CD14-positive monocyte (primary cell): ENCODE results near the gene NBAS. TPM values are rescaled to one million over a fixed set of nuclear protein-coding genes. Genes with fewer than 3 reads are reported as not detected.
A peak's percentile ranks its signal among the peaks of the same experiment; 100 is the strongest.

Experiments used
- DNase-seq, 3 donors: peaks; one replicate each; pipeline ENCODE4 v3.0.0-alpha.2; 2011 to 2022
- H2AFZ ChIP-seq: 2 replicates; pipeline ENCODE4 v1.6.0; 2012; ENCODE audit warnings: mild to moderate bottlenecking, low read depth, low read length, inconsistent platforms; ENCODE audit not compliant: insufficient read depth, poor library complexity, severe bottlenecking
- H3K27ac ChIP-seq, 2 donors: 1 replicate in 1 of 2; 2 replicates in 1 of 2; pipeline ENCODE4 v1.5.1; 2012 to 2013; ENCODE audit warnings: low read length in 2 of 2, control low read depth in 1 of 2, inconsistent platforms in 1 of 2, low read depth in 1 of 2, mild to moderate bottlenecking in 1 of 2
- H3K27me3 ChIP-seq, 2 donors: one replicate each; pipeline versions ENCODE4 v1.6.0 to v1.6.1; 2011 to 2013; ENCODE audit warnings: low read length in 2 of 2; ENCODE audit not compliant: control insufficient read depth in 2 of 2, insufficient read depth in 2 of 2
- H3K36me3 ChIP-seq, 2 donors: replicated peaks in 1 of 2; 1 replicate in 1 of 2; 2 replicates in 1 of 2; pipeline versions ENCODE4 v1.5.1 to v1.6.1; 2012 to 2013; ENCODE audit warnings: low read length in 2 of 2, control low read depth in 1 of 2, inconsistent platforms in 1 of 2, mild to moderate bottlenecking in 1 of 2; ENCODE audit not compliant: insufficient read depth in 2 of 2, control insufficient read depth in 1 of 2
- H3K4me1 ChIP-seq, 2 donors: 1 replicate in 1 of 2; 2 replicates in 1 of 2; pipeline versions ENCODE4 v1.5.1 to v1.6.1; 2012 to 2013; ENCODE audit warnings: low read length in 2 of 2, control low read depth in 1 of 2, inconsistent platforms in 1 of 2, mild to moderate bottlenecking in 1 of 2, moderate library complexity in 1 of 2; ENCODE audit not compliant: insufficient read depth in 2 of 2, control insufficient read depth in 1 of 2
- H3K4me2 ChIP-seq: replicated peaks from 2 replicates; pipeline ENCODE3; 2012; ENCODE audit warnings: low read length, moderate library complexity, mild to moderate bottlenecking; ENCODE audit not compliant: poor library complexity, severe bottlenecking; ENCODE audit errors: extremely low read depth
- H3K4me3 ChIP-seq, 3 experiments: fragments of 200-600 bp in 1 of 3; sonication (generic) in 1 of 3; replicated peaks in 1 of 3; 1 replicate in 2 of 3; 2 replicates in 1 of 3; pipeline ENCODE4 v1.5.1; 2011 to 2013; ENCODE audit warnings: low read length in 3 of 3, mild to moderate bottlenecking in 3 of 3, control low read depth in 2 of 3, low read depth in 2 of 3, inconsistent platforms in 1 of 3, moderate library complexity in 1 of 3
- H3K79me2 ChIP-seq: 2 replicates; pipeline ENCODE4 v1.6.0; 2012; ENCODE audit warnings: mild to moderate bottlenecking, control low read depth, inconsistent platforms, low read length, moderate library complexity; ENCODE audit not compliant: insufficient read depth
- H3K9ac ChIP-seq: 2 replicates; pipeline ENCODE4 v1.6.0; 2017; ENCODE audit warnings: low read length, mild to moderate bottlenecking; ENCODE audit not compliant: insufficient read depth, poor library complexity, severe bottlenecking
- H3K9me3 ChIP-seq, 2 donors: replicated peaks in 1 of 2; 1 replicate in 1 of 2; 2 replicates in 1 of 2; pipeline versions ENCODE4 v1.5.1 to v1.6.1; 2012 to 2013; ENCODE audit warnings: low read length in 2 of 2, control low read depth in 1 of 2; ENCODE audit not compliant: control insufficient read depth in 1 of 2, insufficient read depth in 1 of 2
- H4K20me1 ChIP-seq: 2 replicates; pipeline ENCODE4 v1.6.0; 2012; ENCODE audit warnings: mild to moderate bottlenecking, low read length, control low read depth, moderate library complexity; ENCODE audit not compliant: insufficient read depth
- H3K27ac Mint-ChIP-seq, 7 donors: one replicate each; pipeline ENCODE4 v1.8.0; 2020; ENCODE audit warnings: mild to moderate bottlenecking in 7 of 7, mixed read lengths in 7 of 7, moderate library complexity in 6 of 7, inconsistent platforms in 2 of 7
- H3K27me3 Mint-ChIP-seq, 3 donors: one replicate each; pipeline ENCODE4 v1.8.0; 2021 to 2022; ENCODE audit warnings: low read depth in 3 of 3, mild to moderate bottlenecking in 3 of 3, mixed read lengths in 3 of 3, moderate library complexity in 3 of 3, inconsistent platforms in 1 of 3
- H3K36me3 Mint-ChIP-seq, 2 donors: one replicate each; pipeline ENCODE4 v1.8.0; 2020; ENCODE audit warnings: mixed read lengths in 2 of 2, inconsistent platforms in 1 of 2, mild to moderate bottlenecking in 1 of 2
- H3K4me1 Mint-ChIP-seq: one replicate; pipeline ENCODE4 v1.8.0; 2020; ENCODE audit warnings: mild to moderate bottlenecking, mixed read lengths
- H3K4me3 Mint-ChIP-seq, 2 donors: one replicate each; pipeline ENCODE4 v1.8.0; 2020; ENCODE audit warnings: mild to moderate bottlenecking in 2 of 2, mixed read lengths in 2 of 2, moderate library complexity in 1 of 2
- H3K9me3 Mint-ChIP-seq, 7 donors: one replicate each; pipeline ENCODE4 v1.8.0; 2020 to 2022; ENCODE audit warnings: mixed read lengths in 7 of 7, mild to moderate bottlenecking in 6 of 7, moderate library complexity in 6 of 7, inconsistent platforms in 2 of 7
- CTCF ChIP-seq: fragments of 200-600 bp; IDR thresholded peaks from one replicate; pipeline ENCODE4 v1.8.0; 2022; ENCODE audit warnings: antibody characterized with exemption, mild to moderate bottlenecking
- WGBS: methylation state at CpG from one replicate; pipeline ENCODE4 v1.1.5; 2013; ENCODE audit warnings: missing lambda C conversion rate; ENCODE audit not compliant: insufficient coverage; 5-methylcytosine and 5-hydroxymethylcytosine counted together
- intact Hi-C, 2 donors: fragments of 100-400 bp; cut with micrococcal nuclease; formaldehyde crosslinking; loops; one replicate each; pipeline versions ENCODE4 v1.15.0 to v1.15.1; 2023
- polyA plus RNA-seq, 3 donors: library from polyadenylated mRNA; depleted of rRNA in 1 of 3; unstranded in 2 of 3; stranded (reverse) in 1 of 3; fragments of 300-500 nt in 2 of 3; fragments of >200 nt in 1 of 3; fragmentation: Illumina TruSeq in 2 of 3; gene quantifications; 1 replicate in 2 of 3; 2 replicates in 1 of 3; pipeline ENCODE4 v1.2.3, GENCODE V29; 2012 to 2021

The NBAS gene
- polyA plus RNA-seq, 3 donors = 8.9 to 10.9 (median 8.9) TPM

DNA sequence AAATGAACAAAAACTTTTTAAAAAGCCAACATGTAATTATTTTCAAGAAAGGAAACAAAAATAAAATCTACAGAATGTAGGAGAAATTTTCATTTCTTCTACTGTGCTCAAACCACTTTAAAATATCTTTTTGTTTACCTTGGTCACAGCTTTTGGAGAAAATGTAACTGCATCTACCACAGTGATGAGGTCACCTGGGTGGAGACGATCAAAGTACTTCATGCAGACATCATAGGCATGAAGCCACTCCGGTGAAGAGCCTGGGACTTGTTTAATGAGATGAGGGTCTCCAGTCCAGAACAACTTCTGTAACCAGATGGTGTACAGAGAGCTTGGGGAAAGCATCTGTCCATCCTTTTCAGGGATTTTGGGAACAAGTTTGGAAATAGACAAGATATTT, 285.8 kb downstream of the NBAS start:
- H3K9ac ChIP-seq = no peak overlapping the region
- DNase-seq = no peak
- no peak overlapping the region for H3K4me3 Mint-ChIP-seq
- H3K9me3 Mint-ChIP-seq = no peaks in the 10 kb centered on the region
- peaks cover 8 to 50% of the 10 kb centered on the region in 2 donors for H3K36me3 ChIP-seq
- TF ChIP-seq CTCF = no peak
- H3K4me3 ChIP-seq = no peak overlapping the region
- no peaks in the 10 kb centered on the region for H3K4me1 ChIP-seq
- H3K4me1 Mint-ChIP-seq = peaks cover 5% of the 10 kb centered on the region
- H2AFZ ChIP-seq = no peak overlapping the region
- H3K27ac ChIP-seq = no peak overlapping the region
- H3K27me3 ChIP-seq = no peaks in the 10 kb centered on the region
- H3K27ac Mint-ChIP-seq = no peak overlapping the region
- H3K4me2 ChIP-seq = no peak overlapping the region
- intact Hi-C loops = no loop called here
- no peaks in the 10 kb centered on the region for H4K20me1 ChIP-seq
- H3K36me3 Mint-ChIP-seq = peaks cover 34 to 36% of the 10 kb centered on the region in 2 donors
- no peaks in the 10 kb centered on the region for H3K9me3 ChIP-seq
- no peaks in the 10 kb centered on the region for H3K79me2 ChIP-seq
- peaks cover 0 to 2% (median 0%) of the 10 kb centered on the region in 3 donors for H3K27me3 Mint-ChIP-seq
- WGBS = no CpG with 5 or more reads among the region's 2 CpGs

GRCh38 chr2:15273452-15273851, 287.7 kb downstream of the NBAS start:
- Mint-ChIP-seq H3K27me3 (peaks cover 0 to 2% (median 0%) of the 10 kb centered on the region in 3 donors), H3K9me3 (no peaks in the 10 kb centered on the region), H3K4me3 (no peak overlapping the region), H3K27ac (peak overlapping the region in 1 of 7 donors; percentile 66), H3K4me1 (peaks cover 3% of the 10 kb centered on the region), H3K36me3 (peaks cover 39 to 41% of the 10 kb centered on the region in 2 donors)
- H3K79me2 ChIP-seq = no peaks in the 10 kb centered on the region
- no peaks in the 10 kb centered on the region for H4K20me1 ChIP-seq
- intact Hi-C loops = no loop called here
- H3K36me3 ChIP-seq = peaks cover 8 to 53% of the 10 kb centered on the region in 2 donors
- H2AFZ ChIP-seq = no peak overlapping the region
- H3K4me2 ChIP-seq = no peak overlapping the region
- no peaks in the 10 kb centered on the region for H3K27me3 ChIP-seq
- no peak overlapping the region for H3K9ac ChIP-seq
- DNase-seq = no peak
- no peaks in the 10 kb centered on the region for H3K9me3 ChIP-seq
- no peak overlapping the region for H3K4me3 ChIP-seq
- no peak overlapping the region for H3K27ac ChIP-seq
- no peak for TF ChIP-seq CTCF
- WGBS = no CpG with 5 or more reads among the region's 1 CpG
- H3K4me1 ChIP-seq = no peaks in the 10 kb centered on the region
